Measurements from ENCODE around the gene CCDC157. TPM values are rescaled to one million over a fixed set of nuclear protein-coding genes. Genes with fewer than 3 reads are reported as not detected.

The CCDC157 gene
- 1 to 10 TPM; 2.3 to 3.4 TPM for total RNA-seq

DNA sequence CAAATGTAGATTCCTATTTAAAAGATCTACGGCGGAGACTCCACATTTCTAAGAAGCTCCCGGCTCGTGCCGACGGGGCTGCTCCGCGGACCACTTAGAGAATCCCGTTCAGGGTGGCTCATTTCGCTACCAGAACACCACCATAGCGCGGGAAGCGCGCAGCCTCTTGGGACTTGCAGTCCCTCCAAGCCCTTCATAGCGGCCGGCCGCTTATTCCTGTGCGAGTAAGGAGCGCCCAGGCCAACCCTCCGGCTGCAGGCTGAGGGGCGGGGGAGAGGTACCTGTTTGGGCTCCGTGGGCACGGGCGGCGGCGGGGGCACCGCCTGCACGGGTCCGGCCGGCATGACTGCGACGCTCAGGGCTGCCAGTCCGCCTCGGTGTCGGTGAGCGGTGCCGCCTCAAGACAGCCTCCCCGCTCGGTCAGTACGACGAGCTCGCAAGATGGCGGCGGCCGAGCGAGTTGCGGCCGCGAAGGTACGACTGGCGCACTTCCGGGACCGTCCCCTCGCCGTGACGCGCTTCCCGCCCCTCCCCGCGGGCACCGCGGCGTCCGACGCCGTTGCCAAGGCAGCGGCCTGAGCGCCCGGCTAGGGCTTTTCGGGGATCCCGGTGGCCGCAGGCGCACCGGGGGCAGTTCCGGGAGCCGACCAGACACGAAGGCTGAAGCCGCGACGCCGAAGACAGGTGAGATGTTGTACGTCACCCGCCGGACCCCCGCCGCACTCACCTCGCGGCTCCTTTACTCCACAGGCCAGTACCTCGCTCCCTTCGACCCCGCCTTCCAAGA lies at the start of gene CCDC157, which contains the start of gene SF3A1:
TSS of gene CCDC157 (plus strand) at position 559 of the 787 bp plus-strand sequence. CDS start 8,994 bp downstream, outside the sequence.
TSS of gene SF3A1 (minus strand) at position 446 of the 787 bp plus-strand sequence. CDS start at position 344, 102 bp downstream.

DNA sequence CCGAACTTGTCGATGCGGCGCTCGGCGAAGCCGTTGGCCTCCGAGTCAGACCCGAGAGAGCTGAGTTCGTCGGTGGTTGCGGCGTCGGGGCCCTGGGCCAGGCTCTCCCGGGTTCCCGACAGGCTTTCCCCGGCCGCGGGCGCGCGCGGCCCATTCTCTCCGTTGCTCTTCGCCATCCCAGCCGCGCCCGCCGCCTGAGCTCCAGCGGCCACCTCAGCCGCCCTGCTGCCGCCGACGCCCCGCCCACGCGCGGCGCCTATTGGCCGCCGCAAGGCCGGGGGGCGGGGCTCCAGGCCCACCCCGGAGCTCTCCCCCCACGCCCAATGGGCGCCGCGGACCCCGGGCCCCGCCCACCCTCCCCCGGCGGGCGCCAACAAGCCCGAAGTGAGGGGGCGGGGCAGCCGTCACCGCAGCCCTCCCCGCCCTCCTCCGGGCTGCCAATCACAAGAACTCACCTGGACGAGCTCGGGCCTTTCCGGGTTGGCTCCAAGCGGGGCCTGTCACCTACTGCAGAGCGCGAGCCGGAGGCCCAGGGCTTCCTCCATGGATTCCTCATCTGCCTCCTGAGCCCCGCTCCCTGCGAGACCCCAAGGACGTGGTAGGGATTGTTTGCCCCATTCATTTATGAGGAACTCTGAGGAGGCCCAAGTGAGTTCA lies 30.0 kb upstream of the CCDC157 start, which contains the start of gene TBC1D10A:
TSS of gene TBC1D10A (minus strand) at position 236 of the 657 bp plus-strand sequence. CDS start at position 176, 60 bp downstream.

DNA sequence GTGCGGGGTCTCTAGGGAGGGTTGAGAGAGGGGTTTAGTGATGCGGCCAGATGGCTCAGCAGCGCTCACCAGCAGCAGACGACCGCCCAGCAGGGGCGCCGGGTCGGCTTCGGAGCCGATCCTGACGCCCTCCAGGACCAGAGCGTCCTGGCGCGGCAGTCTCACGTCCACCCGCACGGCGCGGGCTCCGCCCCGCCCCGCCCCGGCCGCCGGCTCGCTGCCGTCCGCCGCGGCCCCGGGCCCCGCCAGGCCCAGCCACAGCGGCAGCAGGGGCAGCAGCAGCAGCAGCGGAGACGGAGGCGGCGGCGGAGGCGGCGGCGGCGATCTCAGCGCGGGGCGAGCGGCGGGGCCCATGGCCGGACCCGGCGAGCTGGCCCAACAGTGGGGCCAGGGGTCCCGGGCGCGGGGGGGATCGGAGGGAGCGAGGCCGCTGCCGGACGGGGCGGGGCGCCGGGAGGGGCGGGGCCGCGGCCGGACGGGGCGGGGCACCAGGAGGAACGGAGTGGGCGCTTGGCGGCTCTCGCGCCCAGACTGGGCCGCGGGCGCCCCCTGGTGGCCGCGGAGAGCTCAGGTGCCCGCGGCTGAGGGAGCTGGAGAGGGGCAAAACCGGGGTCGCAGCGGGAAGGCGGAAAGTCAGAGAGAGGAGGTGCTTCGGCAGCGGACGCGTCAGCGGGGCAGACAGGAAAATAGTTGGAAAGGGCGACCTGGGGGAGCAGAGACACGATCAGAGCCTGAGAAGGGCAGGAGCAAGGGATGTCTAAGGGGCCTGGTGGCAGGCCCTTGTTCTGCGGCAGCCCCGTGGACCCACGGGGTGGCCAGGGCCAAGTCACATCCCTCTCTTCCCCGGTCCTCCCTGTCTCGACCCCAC lies 30.4 kb downstream of the CCDC157 start, which contains the start of gene RNF215:
TSS of gene RNF215 (minus strand) at position 452 of the 868 bp plus-strand sequence. CDS start at position 354, 98 bp downstream.

DNA sequence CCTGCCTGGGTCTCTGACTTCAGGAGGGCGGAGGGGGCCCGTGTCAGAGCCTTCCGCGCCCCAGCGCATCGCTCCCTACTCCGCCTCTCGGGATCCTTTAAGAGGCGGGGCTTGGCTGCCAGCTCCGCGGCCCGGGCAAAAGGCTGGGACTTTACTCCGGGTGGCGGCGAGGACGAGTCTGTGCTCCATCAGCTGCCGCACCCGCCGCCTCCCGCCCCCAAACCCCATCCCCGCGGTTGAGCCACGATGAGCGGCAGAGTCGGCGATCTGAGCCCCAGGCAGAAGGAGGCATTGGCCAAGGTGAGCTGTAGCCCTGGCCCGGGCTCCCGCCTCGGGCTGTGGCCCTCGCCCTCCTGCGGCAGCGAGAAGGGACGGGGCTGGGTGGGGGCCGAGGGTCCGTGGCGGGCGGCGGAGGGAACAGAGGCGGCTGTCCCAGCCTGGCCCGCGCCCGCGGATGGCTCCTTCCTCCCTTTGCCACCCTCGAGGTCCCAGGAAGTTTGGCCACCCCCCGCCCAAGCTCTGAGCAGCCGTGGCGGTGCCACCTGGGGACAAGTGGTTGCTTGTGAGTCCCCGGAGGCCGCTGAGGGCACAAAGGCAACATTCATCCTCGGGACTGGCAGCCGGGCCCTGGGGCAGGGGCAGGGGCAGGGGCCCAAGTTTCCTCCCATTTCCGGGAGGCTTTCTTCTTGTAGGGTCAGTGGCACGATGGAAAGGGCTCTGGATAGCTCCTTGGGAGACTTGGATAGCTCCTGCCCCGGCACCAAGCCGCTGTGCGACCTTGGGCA lies 40.3 kb downstream of the CCDC157 start, which contains the start of gene SEC14L2:
TSS of gene SEC14L2 (plus strand) at position 148 of the 785 bp plus-strand sequence. CDS start at position 247, 99 bp downstream.

DNA sequence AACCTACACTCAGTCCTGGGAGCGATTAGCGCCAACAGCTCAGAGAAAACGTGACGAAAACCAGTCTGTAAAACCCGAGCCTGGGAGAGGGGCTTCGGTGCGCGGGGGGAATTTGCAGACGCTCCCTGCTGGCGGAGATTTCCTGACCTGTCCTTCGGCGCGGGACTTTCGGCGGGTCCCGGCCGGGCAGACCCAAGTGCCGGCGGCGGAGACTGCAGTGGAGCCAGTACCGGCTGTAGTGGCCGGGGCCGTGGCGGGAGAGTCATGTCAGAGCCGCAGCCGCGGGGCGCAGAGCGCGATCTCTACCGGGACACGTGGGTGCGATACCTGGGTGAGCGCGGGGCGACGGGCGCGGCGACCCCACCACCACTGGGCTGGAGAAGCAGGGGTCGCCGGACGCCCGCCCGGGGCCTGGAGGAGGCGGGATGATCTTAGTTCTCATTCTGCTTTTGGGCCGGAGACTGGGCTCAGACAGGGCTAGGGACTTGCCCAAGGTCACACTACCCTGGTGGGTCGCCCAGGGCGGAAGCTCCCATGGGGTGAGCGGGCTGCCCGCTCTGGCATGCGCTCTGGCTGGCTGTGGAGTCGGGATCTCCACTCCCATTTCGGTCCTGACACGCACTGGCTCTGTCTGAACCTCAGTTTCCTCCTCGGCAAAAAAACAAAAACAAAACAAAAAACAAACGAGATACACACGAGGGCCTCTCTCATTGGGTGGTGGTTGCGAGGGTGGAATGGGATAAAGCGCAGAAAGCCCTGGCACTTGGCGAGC lies 69.0 kb downstream of the CCDC157 start, which contains the start of gene MTFP1:
TSS of gene MTFP1 (plus strand) at position 153 of the 772 bp plus-strand sequence. CDS start at position 265, 112 bp downstream.

Small RNA genes lying within 50 kb of the gene (small RNA-seq; reads per million reads assigned to genes)
- 0 reads per million in 2 donors for gene AC004832.3
- gene RNU6-564P = 0 reads per million in 2 donors

Other genes with a start within 250 kb of the CCDC157 start
- gene LIF, start 110.2 kb upstream of the CCDC157 start, total RNA-seq = 1 to 10 TPM in 1 of 2 donors, not detected in 1; 1.4 TPM
- gene OSM, start 90.2 kb upstream of the CCDC157 start, total RNA-seq = not detected
- 1 to 10 TPM in 1 of 2 donors, under 1 TPM in 1; 1.00 to 1.0 TPM for gene CASTOR1, start 67.5 kb upstream of the CCDC157 start, total RNA-seq
- gene TBC1D10A, start 30.1 kb upstream of the CCDC157 start, total RNA-seq = 10 to 100 TPM; 31.0 to 31.6 TPM
- gene SF3A1, start 113 bp upstream of the CCDC157 start, total RNA-seq = 10 to 100 TPM; 28.2 to 50.0 TPM
- 1 to 10 TPM; 8.3 to 9.3 TPM for gene RNF215, start 30.4 kb downstream of the CCDC157 start, total RNA-seq
- 1 to 10 TPM; 5.2 to 6.7 TPM for gene SEC14L2, start 40.0 kb downstream of the CCDC157 start, total RNA-seq
- gene MTFP1, start 68.8 kb downstream of the CCDC157 start, total RNA-seq = 10 to 100 TPM; 14.8 to 38.0 TPM
- gene SEC14L3, start 115.0 kb downstream of the CCDC157 start, total RNA-seq = not detected
- gene SEC14L4, start 148.7 kb downstream of the CCDC157 start, total RNA-seq = under 1 TPM; under 0.01 to 0.33 TPM
- gene SEC14L6, start 189.7 kb downstream of the CCDC157 start, total RNA-seq = under 1 TPM in 1 of 2 donors, not detected in 1; 0.34 TPM
- gene GAL3ST1, start 217.7 kb downstream of the CCDC157 start, total RNA-seq = under 1 TPM in 1 of 2 donors, not detected in 1; 0.34 TPM
- 100 to 1,000 TPM in 1 of 2 donors, 10 to 100 TPM in 1; 53.0 to 117 TPM for gene PES1, start 234.9 kb downstream of the CCDC157 start, total RNA-seq